D721Med (cell line): ENCODE results near the gene H1-8.

Experiments
- DNase-seq: peaks from one replicate; pipeline ENCODE4 v3.0.0; 2011; ENCODE audit warnings: low spot score; ENCODE audit not compliant: insufficient read length
- FAIRE-seq: peaks from 2 replicates; lab custom pipeline; 2011; peaks lifted over from hg19 to GRCh38; lab: Jason Lieb, UNC
- CTCF ChIP-seq: IDR thresholded peaks from 2 replicates; pipeline ENCODE4 v1.5.1; 2012; ENCODE audit warnings: mild to moderate bottlenecking, control low read depth; ENCODE audit not compliant: insufficient read depth; ENCODE audit errors: missing control alignments

H1-8 gene

DNA sequence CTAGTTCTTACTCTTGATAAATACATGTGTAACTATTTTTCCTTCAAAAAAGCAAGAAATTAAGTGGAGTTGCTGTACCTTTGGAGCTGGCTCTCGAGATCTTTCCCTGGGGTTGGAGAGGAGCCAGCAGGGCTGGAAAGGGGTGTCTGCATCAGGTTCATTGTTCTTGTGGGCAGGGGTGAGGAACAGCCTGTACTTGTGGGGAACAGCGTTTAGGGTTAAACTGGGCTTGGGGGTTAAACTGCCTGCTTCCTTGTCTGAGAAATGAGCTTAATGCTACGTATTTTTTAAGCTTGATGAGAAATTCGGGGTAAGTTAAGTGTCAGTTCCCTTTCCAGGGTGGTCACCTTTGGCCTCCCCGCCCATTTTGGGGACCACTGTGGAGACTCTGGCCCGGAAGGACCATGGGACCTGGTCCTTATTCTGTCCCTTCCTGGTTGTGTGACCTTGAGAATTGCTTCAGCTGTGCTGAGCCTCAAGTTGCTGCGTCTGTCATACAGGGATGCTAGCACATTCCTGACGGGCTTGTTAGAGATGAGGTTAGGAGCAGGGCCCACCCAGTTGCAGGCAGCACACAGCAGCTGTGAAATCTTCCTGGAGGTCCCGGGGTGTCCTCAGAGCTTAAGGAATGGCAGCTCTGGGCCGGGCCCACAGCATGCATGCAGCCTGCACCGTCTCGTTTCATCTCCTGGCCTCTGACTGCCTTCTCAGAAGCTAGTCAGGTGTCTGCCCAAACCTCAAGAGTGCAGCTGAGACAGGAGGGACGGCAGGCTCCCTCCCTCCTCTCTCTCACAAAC lies 11.6 kb downstream of the H1-8 start:
- DNase-seq (no peak), FAIRE-seq (no peak)
- no peak for TF ChIP-seq CTCF

DNA sequence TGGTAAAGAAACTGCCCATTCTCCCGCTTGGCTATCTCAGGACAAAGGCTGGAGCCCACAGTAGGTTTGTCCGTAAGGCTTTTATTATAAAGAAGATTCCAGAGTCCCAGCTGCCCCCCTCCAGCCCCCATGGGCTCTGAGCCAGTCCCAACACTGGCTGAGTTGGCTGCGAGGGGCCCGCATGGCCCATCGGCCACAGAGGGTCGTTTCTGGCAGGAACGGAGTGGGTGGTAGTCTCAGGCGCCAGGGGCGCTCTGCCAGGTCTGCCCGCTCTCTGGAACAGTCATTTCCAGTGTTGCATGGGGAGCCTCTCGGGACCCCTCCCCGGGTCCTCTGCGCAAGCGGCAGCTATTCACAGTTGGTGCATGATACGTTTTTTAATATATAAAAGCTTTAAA lies 12.2 kb downstream of the H1-8 start:
- TF ChIP-seq CTCF: no peak
- DNase-seq (no peak), FAIRE-seq (no peak)

- DNase-seq (no peak), FAIRE-seq (no peak)
- no peak for TF ChIP-seq CTCF
Observed at GRCh38 chr3:129555616-129556357, 12.8 kb downstream of the H1-8 start.

DNA sequence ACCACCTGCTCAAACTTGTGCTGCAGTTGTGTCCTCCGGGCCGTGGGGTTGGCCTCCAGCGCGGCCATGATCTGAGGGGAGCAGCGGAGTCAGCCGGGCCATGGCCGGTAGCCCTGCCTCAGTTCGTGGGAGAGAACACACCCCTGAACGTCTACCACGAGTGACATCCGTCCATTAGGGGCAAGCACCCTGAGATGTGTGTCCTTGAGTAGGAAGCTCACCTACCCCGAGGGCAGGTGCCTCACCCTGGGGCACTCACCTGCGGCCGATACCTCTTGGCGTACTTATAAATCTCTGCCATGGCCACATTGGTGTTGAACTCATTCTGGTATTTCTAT lies 13.4 kb downstream of the H1-8 start:
- no peak for TF ChIP-seq CTCF
- FAIRE-seq (no peak), DNase-seq (no peak)

DNA sequence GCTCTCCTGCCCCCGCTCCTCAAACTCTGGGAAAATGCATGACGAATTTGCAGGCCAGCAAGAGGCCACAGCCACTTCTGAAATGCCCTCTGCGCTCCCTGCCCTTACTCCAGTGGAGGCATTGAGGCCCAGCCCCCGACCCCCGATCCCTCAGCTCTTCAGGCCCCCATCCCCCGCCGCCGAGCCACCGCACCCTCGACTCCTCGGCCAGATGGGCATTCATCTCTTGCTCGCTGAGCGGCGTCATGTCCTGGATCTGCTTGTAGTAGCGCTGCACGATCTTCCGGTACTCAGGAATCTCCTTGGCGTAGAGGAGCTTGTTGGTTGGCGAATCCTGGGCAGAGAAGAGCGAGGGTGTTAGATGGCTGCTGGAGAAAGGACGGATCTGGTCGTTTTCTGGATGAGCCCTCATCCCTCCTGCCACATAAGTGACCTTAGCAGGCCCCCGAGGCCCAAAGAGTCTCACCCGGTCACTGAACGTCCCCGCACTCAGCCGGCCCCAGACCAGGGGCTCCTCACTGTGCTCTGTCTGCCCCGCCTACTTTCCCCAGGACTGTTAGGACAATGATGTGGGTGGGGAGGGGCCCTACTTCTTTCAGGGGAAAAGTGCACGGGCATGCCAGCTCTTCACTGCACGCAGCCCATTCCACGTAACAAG lies 14.0 kb downstream of the H1-8 start:
- DNase-seq: no peak
- no peak for FAIRE-seq
- TF ChIP-seq CTCF: no peak

DNA sequence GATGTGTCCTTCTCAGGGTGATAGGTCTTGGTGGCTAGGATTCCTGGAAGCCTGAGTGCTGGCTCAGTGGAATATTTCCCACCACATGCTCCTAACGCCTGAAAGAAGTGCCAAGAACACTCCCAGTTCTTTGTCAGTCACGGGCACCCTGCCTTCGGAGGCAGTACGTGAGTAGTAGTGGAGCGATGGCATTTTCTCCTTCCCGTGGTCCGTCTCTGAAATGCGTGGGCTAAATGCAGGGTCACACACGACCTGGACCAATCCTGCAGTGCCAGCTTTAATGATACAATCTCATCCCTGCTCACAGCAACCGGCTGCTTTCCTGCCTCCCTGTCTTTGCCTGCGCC lies 14.5 kb downstream of the H1-8 start:
- DNase-seq (no peak), FAIRE-seq (no peak)
- TF ChIP-seq CTCF: no peak
